IMR-90 (cell line): ENCODE results near the gene IFNAR2. TPM values are rescaled to one million over a fixed set of nuclear protein-coding genes. Genes with fewer than 3 reads are reported as not detected.

Experiments used
- ATAC-seq: fragments of 200-7000 bp; cut with Tn5 transposase; 2 replicates; pipeline ENCODE4 v1.9.1; 2020; ENCODE audit warnings: low read depth, mild to moderate bottlenecking, moderate library complexity
- BruUV-seq: library from RNA; stranded (reverse); fragments of 400-500 nt; replicated peaks from 2 replicates; lab custom pipeline; 2021; lab: Mats Ljungman, UMichigan
- CTCF ChIA-PET: fragments of 300-600 bp; formaldehyde crosslinking; extraction: SDS; loops from one replicate; lab custom pipeline; 2021; ENCODE audit warnings: antibody characterized with exemption; lab: Yijun Ruan, JAX
- POLR2A ChIA-PET: fragments of 300-600 bp; sonication (Branson Sonifier 250); formaldehyde crosslinking; loops from one replicate; lab custom pipeline; 2022; ENCODE audit warnings: antibody characterized with exemption; ENCODE audit not compliant: unreplicated experiment; lab: Charles Lee
- DNase-seq: peaks from one replicate; pipeline ENCODE4 v3.0.0; 2013
- H2AFZ ChIP-seq: replicated peaks from 2 replicates; pipeline ENCODE3; 2013; ENCODE audit warnings: low read length, mild to moderate bottlenecking; ENCODE audit not compliant: poor library complexity
- H2AK5ac ChIP-seq: 2 replicates; pipeline ENCODE4 v1.6.1; 2013; ENCODE audit warnings: low read depth, low read length, inconsistent platforms
- H2AK9ac ChIP-seq: replicated peaks from 2 replicates; pipeline ENCODE3; 2013; ENCODE audit warnings: mild to moderate bottlenecking, low read depth, low read length, moderate library complexity; ENCODE audit not compliant: poor library complexity
- H2BK120ac ChIP-seq: 2 replicates; pipeline ENCODE4 v1.6.1; 2013; ENCODE audit warnings: low read depth, low read length, inconsistent platforms
- H2BK15ac ChIP-seq: 3 replicates; pipeline ENCODE4 v1.6.1; 2013; ENCODE audit warnings: low read depth, low read length, inconsistent platforms
- H2BK20ac ChIP-seq: 2 replicates; pipeline ENCODE4 v1.6.1; 2013; ENCODE audit warnings: low read depth, mild to moderate bottlenecking, inconsistent platforms, low read length, moderate library complexity
- H2BK5ac ChIP-seq: 2 replicates; pipeline ENCODE4 v1.6.1; 2013; ENCODE audit warnings: mild to moderate bottlenecking, low read depth, low read length, inconsistent platforms; ENCODE audit not compliant: poor library complexity, severe bottlenecking
- H3K14ac ChIP-seq: replicated peaks from 2 replicates; pipeline ENCODE4 v1.6.1; 2013; ENCODE audit warnings: low read depth, low read length, inconsistent platforms
- H3K18ac ChIP-seq: 2 replicates; pipeline ENCODE4 v1.6.1; 2013; ENCODE audit warnings: low read depth, low read length, control low read depth
- H3K23ac ChIP-seq: 2 replicates; pipeline ENCODE4 v1.6.1; 2013; ENCODE audit warnings: low read depth, low read length, inconsistent platforms
- H3K27ac ChIP-seq: 2 replicates; pipeline ENCODE4 v1.5.1; 2013; ENCODE audit warnings: mild to moderate bottlenecking, control low read depth, low read length; ENCODE audit not compliant: insufficient read depth
- H3K27me3 ChIP-seq: 2 replicates; pipeline ENCODE4 v1.6.1; 2013; ENCODE audit warnings: low read length; ENCODE audit not compliant: control insufficient read depth, insufficient read depth
- H3K36me3 ChIP-seq: 2 replicates; pipeline ENCODE4 v1.6.1; 2013; ENCODE audit warnings: low read length, mixed read lengths; ENCODE audit not compliant: control insufficient read depth, insufficient read depth
- H3K4ac ChIP-seq: 2 replicates; pipeline ENCODE4 v1.6.1; 2013; ENCODE audit warnings: low read depth, low read length, inconsistent platforms
- H3K4me1 ChIP-seq: 2 replicates; pipeline ENCODE4 v1.6.1; 2013; ENCODE audit warnings: low read length, mixed read lengths; ENCODE audit not compliant: control insufficient read depth, insufficient read depth
- H3K4me2 ChIP-seq: 2 replicates; pipeline ENCODE4 v1.6.1; 2013; ENCODE audit warnings: low read depth, mild to moderate bottlenecking, control low read depth, low read length, moderate library complexity
- H3K4me3 ChIP-seq: 2 replicates; pipeline ENCODE4 v1.5.1; 2013; ENCODE audit warnings: low read depth, mild to moderate bottlenecking, control low read depth, low read length, moderate library complexity; ENCODE audit not compliant: insufficient read depth
- H3K56ac ChIP-seq: 2 replicates; pipeline ENCODE4 v1.6.1; 2013; ENCODE audit warnings: low read length, inconsistent platforms; ENCODE audit not compliant: insufficient read depth; ENCODE audit errors: extremely low read depth
- H3K79me1 ChIP-seq, 2 experiments: 2 replicates each; pipeline ENCODE4 v1.6.1; 2013; ENCODE audit warnings: low read length in 2 of 2, inconsistent platforms in 1 of 2, low read depth in 1 of 2
- H3K9ac ChIP-seq: 2 replicates; pipeline ENCODE4 v1.6.1; 2013; ENCODE audit warnings: low read depth, low read length, control low read depth
- H3K9me1 ChIP-seq: 2 replicates; pipeline ENCODE4 v1.6.1; 2013; ENCODE audit warnings: low read length, inconsistent platforms; ENCODE audit not compliant: insufficient read depth
- H3K9me3 ChIP-seq: 2 replicates; pipeline ENCODE4 v1.6.1; 2013; ENCODE audit warnings: low read length; ENCODE audit not compliant: control insufficient read depth, insufficient read depth
- H4K20me1 ChIP-seq: 2 replicates; pipeline ENCODE4 v1.6.1; 2013; ENCODE audit warnings: low read length, inconsistent platforms; ENCODE audit not compliant: insufficient read depth
- H4K5ac ChIP-seq: 2 replicates; pipeline ENCODE4 v1.6.1; 2013; ENCODE audit warnings: mild to moderate bottlenecking, low read depth, low read length, control low read depth
- H4K8ac ChIP-seq, 2 experiments: 2 replicates each; pipeline ENCODE4 v1.6.1; 2013; ENCODE audit warnings: low read depth in 2 of 2, low read length in 2 of 2, control low read depth in 1 of 2, inconsistent platforms in 1 of 2
- H4K91ac ChIP-seq: 2 replicates; pipeline ENCODE4 v1.6.1; 2013; ENCODE audit warnings: low read depth, low read length, inconsistent platforms; ENCODE audit not compliant: insufficient read depth
- BHLHE40 ChIP-seq: fragments of 150-350 bp; IDR thresholded peaks from 2 replicates; pipeline ENCODE4 v1.6.1; 2016; ENCODE audit warnings: mild to moderate bottlenecking, low read depth, low read length
- CEBPB ChIP-seq: IDR thresholded peaks from 2 replicates; pipeline ENCODE4 v1.6.1; 2012; ENCODE audit warnings: low read depth, low read length, improper control_type of control experiment
- CHD1 ChIP-seq: IDR thresholded peaks from 2 replicates; pipeline ENCODE4 v1.6.1; 2012; ENCODE audit warnings: low read depth, low read length, improper control_type of control experiment
- CTCF ChIP-seq: conservative IDR thresholded peaks from 2 replicates; pipeline ENCODE4 v1.5.1; 2012; ENCODE audit warnings: mild to moderate bottlenecking, low read depth, low read length, improper control_type of control experiment
- ELK1 ChIP-seq: fragments of 150-350 bp; IDR thresholded peaks from 2 replicates; pipeline ENCODE4 v1.6.1; 2016; ENCODE audit warnings: low read depth, mild to moderate bottlenecking, low read length, moderate library complexity, borderline replicate concordance
- FOS ChIP-seq: fragments of 150-350 bp; IDR thresholded peaks from 2 replicates; pipeline ENCODE4 v1.6.1; 2016; ENCODE audit warnings: low read depth, low read length
- MAFK ChIP-seq: IDR thresholded peaks from 2 replicates; pipeline ENCODE4 v1.6.1; 2012; ENCODE audit warnings: low read depth, low read length, improper control_type of control experiment
- MAZ ChIP-seq: IDR thresholded peaks from 2 replicates; pipeline ENCODE4 v1.6.1; 2012; ENCODE audit warnings: low read depth, mild to moderate bottlenecking, low read length, improper control_type of control experiment, moderate library complexity, borderline replicate concordance
- MXI1 ChIP-seq: IDR thresholded peaks from 2 replicates; pipeline ENCODE4 v1.6.1; 2012; ENCODE audit warnings: low read depth, mild to moderate bottlenecking, low read length, moderate library complexity, borderline replicate concordance
- NFE2L2 ChIP-seq: fragments of 150-350 bp; IDR thresholded peaks from 2 replicates; pipeline ENCODE4 v1.6.1; 2016; ENCODE audit warnings: low read depth, mild to moderate bottlenecking, low read length
- POLR2A ChIP-seq: IDR thresholded peaks from 2 replicates; pipeline ENCODE4 v1.6.1; 2012; ENCODE audit warnings: mild to moderate bottlenecking, low read depth, low read length
- RAD21 ChIP-seq: IDR thresholded peaks from 2 replicates; pipeline ENCODE4 v1.6.1; 2012; ENCODE audit warnings: low read length, improper control_type of control experiment
- RCOR1 ChIP-seq: IDR thresholded peaks from 2 replicates; pipeline ENCODE4 v1.6.1; 2012; ENCODE audit warnings: mild to moderate bottlenecking, low read length, improper control_type of control experiment; ENCODE audit not compliant: insufficient replicate concordance
- RFX5 ChIP-seq: IDR thresholded peaks from 2 replicates; pipeline ENCODE4 v1.8.0; 2012; ENCODE audit warnings: low read depth, mild to moderate bottlenecking, low read length, moderate library complexity
- SMC3 ChIP-seq: fragments of 150-350 bp; IDR thresholded peaks from 2 replicates; pipeline ENCODE4 v1.6.1; 2016; ENCODE audit warnings: low read depth, mild to moderate bottlenecking, antibody characterized with exemption, low read length, moderate library complexity
- USF2 ChIP-seq: fragments of 150-350 bp; IDR thresholded peaks from 2 replicates; pipeline ENCODE4 v1.6.1; 2017; ENCODE audit warnings: mild to moderate bottlenecking, antibody characterized with exemption, low read length, low read depth
- WGBS, 2 experiments: methylation state at CpG; one replicate each; pipeline versions ENCODE4 v1.1.5 to v1.1.7; 2013; ENCODE audit warnings: missing lambda C conversion rate in 2 of 2; ENCODE audit not compliant: insufficient read length in 1 of 2; ENCODE audit errors: extremely low coverage in 2 of 2; 5-methylcytosine and 5-hydroxymethylcytosine counted together
- dilution Hi-C: fragments of 300-500 bp; cut with HindIII; formaldehyde crosslinking; loops from one replicate; pipeline ENCODE4 v1.14.3; 2018; ENCODE audit warnings: low sequenced_read_pairs; ENCODE audit not compliant: unreplicated experiment
- in situ Hi-C: fragments of 300-500 bp; cut with MboI; formaldehyde crosslinking; loops from 3 replicates; pipeline ENCODE4 v1.14.3; 2019; ENCODE audit warnings: low sequenced_read_pairs, inconsistent platforms, mixed read lengths
- intact Hi-C: fragments of 100-400 bp; cut with micrococcal nuclease; formaldehyde crosslinking; loops from 2 replicates; pipeline ENCODE4 v1.10.0; 2022
- polyA plus RNA-seq, 3 experiments: library from polyadenylated mRNA; depleted of rRNA; stranded (reverse); fragments of >200 nt; gene quantifications; 2 replicates each; pipeline ENCODE4 v1.2.3, GENCODE V29; 2012; ENCODE audit warnings: low replicate concordance in 1 of 3
- total RNA-seq: library from RNA; depleted of rRNA; stranded (reverse); fragments of >200 nt; gene quantifications from 2 replicates; pipeline ENCODE4 v1.2.3, GENCODE V29; 2012

The IFNAR2 gene
- total and polyA plus RNA-seq, 2 of the 4 experiments (the other 2 are of a cell fraction): 6.3 to 13.9 TPM

- peaks cover 12% of the 10 kb centered on the region for H3K9me1 ChIP-seq
- no peaks in the 10 kb centered on the region for H3K27me3 ChIP-seq
- no TSS peak for BruUV-seq
- H3K23ac ChIP-seq: no peak overlapping the region
- no peak overlapping the region for H4K8ac ChIP-seq
- CTCF ChIA-PET: no interaction called here
- H3K9me3 ChIP-seq: no peaks in the 10 kb centered on the region
- in situ Hi-C loops (no loop called here), dilution Hi-C loops (no loop called here), intact Hi-C loops (no loop called here)
- H2BK120ac ChIP-seq: no peak overlapping the region
- no peak overlapping the region for H3K56ac ChIP-seq
- H4K20me1 ChIP-seq: no peaks in the 10 kb centered on the region
- H2BK20ac ChIP-seq: no peak overlapping the region
- H3K14ac ChIP-seq: no peak overlapping the region
- no peak overlapping the region for H2BK5ac ChIP-seq
- no peak overlapping the region for H3K4me2 ChIP-seq
- H3K9ac ChIP-seq: no peak overlapping the region
- 100% methylated on average over 5 of the region's 11 CpGs; no CpG with 5 or more reads in 1 of the 2 experiments for WGBS, 2 experiments
- H3K4ac ChIP-seq: no peak overlapping the region
- no peak overlapping the region for H3K27ac ChIP-seq
- no peak overlapping the region for H3K4me3 ChIP-seq
- peaks cover 4% of the 10 kb centered on the region for H3K4me1 ChIP-seq
- POLR2A ChIA-PET: no interaction called here
- no peak overlapping the region for H2BK15ac ChIP-seq
- TF ChIP-seq MXI1: no peak
- no peak for TF ChIP-seq FOS
- no peak for TF ChIP-seq RFX5
- TF ChIP-seq MAZ: no peak
- no peak for TF ChIP-seq ELK1
- TF ChIP-seq CEBPB: no peak
- TF ChIP-seq SMC3: no peak
- no peak for TF ChIP-seq CHD1
- no peak for TF ChIP-seq USF2
- TF ChIP-seq RCOR1: no peak
- no peak for TF ChIP-seq CTCF
- no peak for TF ChIP-seq POLR2A
- no peak for TF ChIP-seq NFE2L2
- no peak for TF ChIP-seq RAD21
- TF ChIP-seq MAFK: no peak
- TF ChIP-seq BHLHE40: no peak
- peaks cover 20 to 21% of the 10 kb centered on the region in 2 experiments; a peak in 3 of 4 replicates for H3K79me1 ChIP-seq
- no peak overlapping the region for H3K18ac ChIP-seq
- ATAC-seq (no peak), DNase-seq (no peak)
- no peak overlapping the region for H4K91ac ChIP-seq
- H2AK9ac ChIP-seq: no peak overlapping the region
- no peak overlapping the region for H4K5ac ChIP-seq
- H2AFZ ChIP-seq: no peak overlapping the region
- no peak overlapping the region for H2AK5ac ChIP-seq
- H3K36me3 ChIP-seq: peaks cover 4% of the 10 kb centered on the region; the same call in 1 of the 2 replicates
Observed at GRCh38 chr21:33262921-33263320, 33.2 kb downstream of the IFNAR2 start.
